ENCODE results near the gene GAS7.

The GAS7 gene

GRCh38 chr17:9887508-9887907 is 310.9 kb downstream of the GAS7 start:
- TF ChIP-seq, protein P1, sequence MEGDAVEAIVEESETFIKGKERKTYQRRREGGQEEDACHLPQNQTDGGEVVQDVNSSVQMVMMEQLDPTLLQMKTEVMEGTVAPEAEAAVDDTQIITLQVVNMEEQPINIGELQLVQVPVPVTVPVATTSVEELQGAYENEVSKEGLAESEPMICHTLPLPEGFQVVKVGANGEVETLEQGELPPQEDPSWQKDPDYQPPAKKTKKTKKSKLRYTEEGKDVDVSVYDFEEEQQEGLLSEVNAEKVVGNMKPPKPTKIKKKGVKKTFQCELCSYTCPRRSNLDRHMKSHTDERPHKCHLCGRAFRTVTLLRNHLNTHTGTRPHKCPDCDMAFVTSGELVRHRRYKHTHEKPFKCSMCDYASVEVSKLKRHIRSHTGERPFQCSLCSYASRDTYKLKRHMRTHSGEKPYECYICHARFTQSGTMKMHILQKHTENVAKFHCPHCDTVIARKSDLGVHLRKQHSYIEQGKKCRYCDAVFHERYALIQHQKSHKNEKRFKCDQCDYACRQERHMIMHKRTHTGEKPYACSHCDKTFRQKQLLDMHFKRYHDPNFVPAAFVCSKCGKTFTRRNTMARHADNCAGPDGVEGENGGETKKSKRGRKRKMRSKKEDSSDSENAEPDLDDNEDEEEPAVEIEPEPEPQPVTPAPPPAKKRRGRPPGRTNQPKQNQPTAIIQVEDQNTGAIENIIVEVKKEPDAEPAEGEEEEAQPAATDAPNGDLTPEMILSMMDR (IDR thresholded peaks at IDR 0.05; ENCODE audit: low read depth, low read length) = no peak
- Histone ChIP-seq H3K27me3 (ENCODE audit: insufficient read depth, low read depth, severe bottlenecking) (no peaks in the 10 kb centered on the region), H3K4me3 (ENCODE audit: low read depth, low read length) (no peak overlapping the region), H3K27ac (no peak overlapping the region), H3K36me3 (no peaks in the 10 kb centered on the region), H3K9me3 (ENCODE audit: severe bottlenecking) (peaks cover 10% of the 10 kb centered on the region)
- no peak for DNase-seq

DNA sequence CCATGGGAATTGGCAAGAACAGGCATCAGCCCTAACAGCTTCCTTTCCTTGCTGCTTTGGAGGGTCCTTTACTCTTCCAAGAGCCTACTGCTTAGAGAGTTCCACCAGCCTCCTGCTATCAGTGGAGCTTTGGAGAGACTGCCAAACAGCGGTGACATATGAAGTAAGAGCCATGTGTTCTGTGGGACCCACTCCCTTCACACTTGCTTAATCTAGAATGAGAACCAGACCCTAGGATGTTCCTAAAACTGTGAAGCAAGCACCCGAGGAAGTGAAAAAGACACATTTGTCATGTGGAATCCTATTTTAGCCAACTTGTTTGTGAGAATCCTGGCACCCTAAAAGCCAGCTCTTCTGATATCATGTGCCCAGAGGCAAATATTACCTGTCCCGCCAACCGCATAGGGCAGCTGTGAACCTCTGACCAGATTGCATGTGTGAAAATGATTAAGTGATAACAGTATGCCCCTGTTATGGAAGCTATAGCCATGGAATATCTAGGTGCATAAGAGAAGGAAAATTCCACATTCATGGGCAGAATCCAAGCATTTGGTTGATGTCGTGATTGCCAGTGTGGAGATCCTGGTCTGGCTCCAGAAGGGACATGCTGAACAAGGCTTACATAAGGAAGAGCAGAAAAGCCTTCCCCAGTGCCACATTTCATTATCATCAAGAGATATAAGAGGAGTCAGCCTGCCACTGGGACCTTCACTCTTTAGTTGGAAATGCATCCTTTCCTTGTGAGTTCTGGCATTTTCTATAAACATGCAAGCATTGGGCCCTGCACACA is 312.1 kb downstream of the GAS7 start:
- Histone ChIP-seq H3K9me3 (ENCODE audit: severe bottlenecking) (peaks cover 14% of the 10 kb centered on the region), H3K36me3 (no peaks in the 10 kb centered on the region), H3K27me3 (ENCODE audit: insufficient read depth, low read depth, severe bottlenecking) (no peaks in the 10 kb centered on the region), H3K4me3 (ENCODE audit: low read depth, low read length) (no peak overlapping the region), H3K27ac (no peak overlapping the region)
- no peak for DNase-seq
- TF ChIP-seq, protein P1 (IDR thresholded peaks at IDR 0.05; ENCODE audit: low read depth, low read length) = no peak

DNA sequence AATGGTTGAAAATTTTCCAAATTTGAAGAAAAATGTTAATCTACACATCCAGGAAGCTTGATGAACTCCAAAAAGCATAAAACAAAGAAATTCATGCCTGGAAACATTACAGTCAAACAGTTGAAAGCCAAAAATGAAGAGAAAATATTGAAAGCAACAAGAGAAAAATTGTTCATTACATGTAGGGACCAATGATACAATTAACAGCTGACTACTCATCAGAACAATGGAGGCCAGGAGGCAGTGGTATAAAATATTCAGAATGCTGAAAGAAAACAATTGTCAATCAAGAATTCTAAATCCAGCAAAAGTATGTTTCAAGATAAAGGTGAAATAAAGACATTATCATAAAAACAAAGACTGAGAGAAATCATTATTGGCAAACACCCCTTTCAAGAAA is 315.0 kb downstream of the GAS7 start:
- no peak overlapping the region for H3K4me3 ChIP-seq (ENCODE audit: low read depth, low read length)
- H3K27ac ChIP-seq = no peak overlapping the region
- TF ChIP-seq, protein P1 (IDR thresholded peaks at IDR 0.05; ENCODE audit: low read depth, low read length) = no peak
- no peaks in the 10 kb centered on the region for H3K27me3 ChIP-seq (ENCODE audit: insufficient read depth, low read depth, severe bottlenecking)
- peaks cover 14% of the 10 kb centered on the region for H3K9me3 ChIP-seq (ENCODE audit: severe bottlenecking)
- no peak for DNase-seq
- no peaks in the 10 kb centered on the region for H3K36me3 ChIP-seq

- DNase-seq = no peak
- H3K4me3 ChIP-seq (ENCODE audit: low read depth, low read length) = no peak overlapping the region
Measured at GRCh38 chr17:9880582-9880999, 317.8 kb downstream of the GAS7 start.

GRCh38 chr17:9878786-9879525 is 319.4 kb downstream of the GAS7 start:
- peaks cover 12% of the 10 kb centered on the region for H3K9me3 ChIP-seq (ENCODE audit: severe bottlenecking)
- H3K27me3 ChIP-seq (ENCODE audit: insufficient read depth, low read depth, severe bottlenecking) = no peaks in the 10 kb centered on the region
- no peak overlapping the region for H3K4me3 ChIP-seq (ENCODE audit: low read depth, low read length)
- DNase-seq = no peak
- TF ChIP-seq, protein P1 (IDR thresholded peaks at IDR 0.05; ENCODE audit: low read depth, low read length) = no peak
- no peaks in the 10 kb centered on the region for H3K36me3 ChIP-seq
- no peak overlapping the region for H3K27ac ChIP-seq

More at GRCh38 chr17:9880582-9880999, 317.8 kb downstream of the GAS7 start:
- H3K36me3 ChIP-seq = no peaks in the 10 kb centered on the region
- no peaks in the 10 kb centered on the region for H3K27me3 ChIP-seq (ENCODE audit: insufficient read depth, low read depth, severe bottlenecking)
- TF ChIP-seq, protein P1 (IDR thresholded peaks at IDR 0.05; ENCODE audit: low read depth, low read length) = no peak
- peaks cover 14% of the 10 kb centered on the region for H3K9me3 ChIP-seq (ENCODE audit: severe bottlenecking)
- no peak overlapping the region for H3K27ac ChIP-seq
